ENCODE data around the gene TAS2R20. TPM values are rescaled to one million over a fixed set of nuclear protein-coding genes. Genes with fewer than 3 reads are reported as not detected.

The TAS2R20 gene
- polyA plus RNA-seq, 1 donor (not counting 4 experiments of a cell fraction or from before 2014, with no cell fraction given) = 0.43 TPM

DNA sequence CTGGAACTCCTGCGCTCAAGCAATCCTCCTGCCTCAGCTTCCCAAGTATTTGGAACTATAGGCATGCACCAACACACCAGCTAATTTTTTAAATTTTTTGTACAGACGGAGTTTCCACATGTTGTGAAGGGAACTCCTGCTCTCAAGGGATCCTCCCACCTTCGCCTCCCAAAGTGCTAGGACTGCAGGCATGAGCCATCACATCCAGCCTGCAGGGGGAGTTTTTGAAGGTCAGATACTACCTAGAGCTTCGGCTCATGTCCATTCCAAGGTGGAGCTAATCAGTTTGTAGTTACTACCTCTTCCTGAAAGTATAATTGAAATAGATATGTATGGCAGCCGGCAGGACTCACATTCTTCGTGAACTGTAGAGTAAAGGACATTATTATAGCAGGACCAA is 28.0 kb upstream of the TAS2R20 start:
- FAIRE-seq = no peak

DNA sequence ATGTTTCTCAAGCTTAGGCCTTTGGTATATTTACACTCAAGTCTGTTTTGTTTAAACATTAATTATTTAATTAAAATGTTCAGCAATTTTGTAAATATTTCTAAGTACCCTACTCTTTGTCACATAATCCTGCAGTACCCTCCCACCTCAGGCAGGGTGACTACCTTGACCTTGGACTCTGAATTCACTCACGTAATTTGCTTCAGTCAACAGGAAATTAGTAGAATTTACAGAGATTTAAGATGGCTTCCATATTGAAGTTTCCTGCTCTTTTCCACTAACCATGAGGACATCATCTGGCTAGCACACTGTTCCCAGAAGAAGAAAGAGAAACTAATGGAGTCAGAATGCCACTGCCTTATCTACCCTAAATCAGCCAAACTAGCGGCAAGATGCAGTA is 25.3 kb upstream of the TAS2R20 start:
- Histone ChIP-seq H3K9ac (ENCODE audit: control insufficient read depth, extremely low read depth, insufficient read depth, low read length) (no peak overlapping the region), H3K4me3 (ENCODE audit: control insufficient read depth in 2 of 3, extremely low read depth in 1 of 3, insufficient read depth in 2 of 3, low read depth in 1 of 3, low read length in 3 of 3) (no peak overlapping the region), H3K9me1 (ENCODE audit: control insufficient read depth, extremely low read depth, insufficient read depth, low read length) (no peaks in the 10 kb centered on the region), H3K79me2 (ENCODE audit: control insufficient read depth, insufficient read depth, low read length) (no peaks in the 10 kb centered on the region), H4K20me1 (ENCODE audit: control insufficient read depth, extremely low read depth, insufficient read depth, low read length) (no peaks in the 10 kb centered on the region), H3K9me3 (ENCODE audit: control insufficient read depth, low read depth, low read length) (no peaks in the 10 kb centered on the region), H3K27me3 (ENCODE audit: control insufficient read depth, extremely low read depth, insufficient read depth, low read length) (no peaks in the 10 kb centered on the region), H3K36me3 (ENCODE audit: control insufficient read depth in 2 of 2, extremely low read depth in 1 of 2, insufficient read depth in 2 of 2, low read length in 2 of 2) (no peaks in the 10 kb centered on the region), H3K27ac (ENCODE audit: control insufficient read depth, insufficient read depth, low read length) (no peak overlapping the region), H3K4me2 (ENCODE audit: control insufficient read depth, extremely low read depth, insufficient read depth, low read depth, low read length) (no peak overlapping the region), H3K4me1 (ENCODE audit: control insufficient read depth, extremely low read depth, insufficient read depth, low read length) (no peaks in the 10 kb centered on the region), H2AFZ (ENCODE audit: control insufficient read depth, low read length) (no peak overlapping the region)
- TF ChIP-seq, protein P1, sequence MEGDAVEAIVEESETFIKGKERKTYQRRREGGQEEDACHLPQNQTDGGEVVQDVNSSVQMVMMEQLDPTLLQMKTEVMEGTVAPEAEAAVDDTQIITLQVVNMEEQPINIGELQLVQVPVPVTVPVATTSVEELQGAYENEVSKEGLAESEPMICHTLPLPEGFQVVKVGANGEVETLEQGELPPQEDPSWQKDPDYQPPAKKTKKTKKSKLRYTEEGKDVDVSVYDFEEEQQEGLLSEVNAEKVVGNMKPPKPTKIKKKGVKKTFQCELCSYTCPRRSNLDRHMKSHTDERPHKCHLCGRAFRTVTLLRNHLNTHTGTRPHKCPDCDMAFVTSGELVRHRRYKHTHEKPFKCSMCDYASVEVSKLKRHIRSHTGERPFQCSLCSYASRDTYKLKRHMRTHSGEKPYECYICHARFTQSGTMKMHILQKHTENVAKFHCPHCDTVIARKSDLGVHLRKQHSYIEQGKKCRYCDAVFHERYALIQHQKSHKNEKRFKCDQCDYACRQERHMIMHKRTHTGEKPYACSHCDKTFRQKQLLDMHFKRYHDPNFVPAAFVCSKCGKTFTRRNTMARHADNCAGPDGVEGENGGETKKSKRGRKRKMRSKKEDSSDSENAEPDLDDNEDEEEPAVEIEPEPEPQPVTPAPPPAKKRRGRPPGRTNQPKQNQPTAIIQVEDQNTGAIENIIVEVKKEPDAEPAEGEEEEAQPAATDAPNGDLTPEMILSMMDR (optimal IDR thresholded peaks at IDR 0.05 in 1 of 3, IDR thresholded peaks at IDR 0.05 in 1 of 3, conservative IDR thresholded peaks at IDR 0.05 in 1 of 3; ENCODE audit: extremely low read depth in 1 of 3, insufficient read depth in 2 of 3, low read length in 3 of 3) = no peak
- TF ChIP-seq EZH2 (IDR thresholded peaks at IDR 0.05; ENCODE audit: low read length) = no peak
- FAIRE-seq = no peak
- DNase-seq (ENCODE audit: low read depth, low spot score) = no peak
- dilution Hi-C loops (cut with MboI; ENCODE audit: extremely low pct_ligation_motif_present, low sequenced_read_pairs) = no loop called here

More for the DNA sequence above, 28.0 kb upstream of the TAS2R20 start:
- H3K79me2 ChIP-seq (ENCODE audit: control insufficient read depth, insufficient read depth, low read length) = no peaks in the 10 kb centered on the region
- H3K36me3 ChIP-seq (ENCODE audit: control insufficient read depth in 2 of 2, extremely low read depth in 1 of 2, insufficient read depth in 2 of 2, low read length in 2 of 2) = no peaks in the 10 kb centered on the region
- no peak overlapping the region for H3K4me2 ChIP-seq (ENCODE audit: control insufficient read depth, extremely low read depth, insufficient read depth, low read depth, low read length)
- no peak for TF ChIP-seq EZH2 (IDR thresholded peaks at IDR 0.05; ENCODE audit: low read length)
- TF ChIP-seq, protein P1 (optimal IDR thresholded peaks at IDR 0.05 in 1 of 3, IDR thresholded peaks at IDR 0.05 in 1 of 3, conservative IDR thresholded peaks at IDR 0.05 in 1 of 3; ENCODE audit: extremely low read depth in 1 of 3, insufficient read depth in 2 of 3, low read length in 3 of 3) = peak in 2 of 3 experiments; percentile 6 to 18
- H3K4me3 ChIP-seq (ENCODE audit: control insufficient read depth in 2 of 3, extremely low read depth in 1 of 3, insufficient read depth in 2 of 3, low read depth in 1 of 3, low read length in 3 of 3) = no peak overlapping the region
- no peak for DNase-seq (ENCODE audit: low read depth, low spot score)
- dilution Hi-C loops (cut with MboI; ENCODE audit: extremely low pct_ligation_motif_present, low sequenced_read_pairs) = no loop called here
- no peaks in the 10 kb centered on the region for H3K9me3 ChIP-seq (ENCODE audit: control insufficient read depth, low read depth, low read length)
- H3K9ac ChIP-seq (ENCODE audit: control insufficient read depth, extremely low read depth, insufficient read depth, low read length) = no peak overlapping the region
- no peak overlapping the region for H2AFZ ChIP-seq (ENCODE audit: control insufficient read depth, low read length)
- no peaks in the 10 kb centered on the region for H4K20me1 ChIP-seq (ENCODE audit: control insufficient read depth, extremely low read depth, insufficient read depth, low read length)
- no peaks in the 10 kb centered on the region for H3K9me1 ChIP-seq (ENCODE audit: control insufficient read depth, extremely low read depth, insufficient read depth, low read length)
- H3K27ac ChIP-seq (ENCODE audit: control insufficient read depth, insufficient read depth, low read length) = no peak overlapping the region
- no peaks in the 10 kb centered on the region for H3K4me1 ChIP-seq (ENCODE audit: control insufficient read depth, extremely low read depth, insufficient read depth, low read length)
- no peaks in the 10 kb centered on the region for H3K27me3 ChIP-seq (ENCODE audit: control insufficient read depth, extremely low read depth, insufficient read depth, low read length)

Data from keratinocyte (primary cell).